Brain microvascular endothelial cell (primary cell): ENCODE data around the gene ST8SIA3.

ENCODE experiments used
- DNase-seq: peaks from one replicate; pipeline ENCODE4 v3.0.0-alpha.2; 2020
- H3K27ac ChIP-seq: fragments of 250-450 bp; sonication (Bioruptor Pico); 2 replicates; pipeline ENCODE4 v1.5.1; 2020; ENCODE audit warnings: mild to moderate bottlenecking, moderate library complexity
- H3K27me3 ChIP-seq: fragments of 250-450 bp; sonication (Bioruptor Pico); replicated peaks from 2 replicates; pipeline ENCODE4 v1.5.1; 2020; ENCODE audit warnings: mild to moderate bottlenecking
- H3K36me3 ChIP-seq: fragments of 250-450 bp; sonication (Bioruptor Pico); replicated peaks from 2 replicates; pipeline ENCODE4 v1.5.1; 2020; ENCODE audit warnings: mild to moderate bottlenecking
- H3K4me3 ChIP-seq: 2 replicates; pipeline ENCODE4 v1.5.1; 2011; ENCODE audit warnings: low read depth, mild to moderate bottlenecking, control low read depth, low read length, moderate library complexity
- CTCF ChIP-seq: IDR thresholded peaks from 2 replicates; pipeline ENCODE4 v1.5.1; 2011; ENCODE audit warnings: low read depth, mild to moderate bottlenecking, moderate library complexity, low read length, control low read depth, inconsistent platforms; ENCODE audit errors: missing control alignments
- in situ Hi-C: cut with HindIII; loops from 2 replicates; pipeline ENCODE4 v1.10.0; 2017; ENCODE audit warnings: low sequenced_read_pairs, low pct_ligation_motif_present

The ST8SIA3 gene, protein sequence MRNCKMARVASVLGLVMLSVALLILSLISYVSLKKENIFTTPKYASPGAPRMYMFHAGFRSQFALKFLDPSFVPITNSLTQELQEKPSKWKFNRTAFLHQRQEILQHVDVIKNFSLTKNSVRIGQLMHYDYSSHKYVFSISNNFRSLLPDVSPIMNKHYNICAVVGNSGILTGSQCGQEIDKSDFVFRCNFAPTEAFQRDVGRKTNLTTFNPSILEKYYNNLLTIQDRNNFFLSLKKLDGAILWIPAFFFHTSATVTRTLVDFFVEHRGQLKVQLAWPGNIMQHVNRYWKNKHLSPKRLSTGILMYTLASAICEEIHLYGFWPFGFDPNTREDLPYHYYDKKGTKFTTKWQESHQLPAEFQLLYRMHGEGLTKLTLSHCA

DNA sequence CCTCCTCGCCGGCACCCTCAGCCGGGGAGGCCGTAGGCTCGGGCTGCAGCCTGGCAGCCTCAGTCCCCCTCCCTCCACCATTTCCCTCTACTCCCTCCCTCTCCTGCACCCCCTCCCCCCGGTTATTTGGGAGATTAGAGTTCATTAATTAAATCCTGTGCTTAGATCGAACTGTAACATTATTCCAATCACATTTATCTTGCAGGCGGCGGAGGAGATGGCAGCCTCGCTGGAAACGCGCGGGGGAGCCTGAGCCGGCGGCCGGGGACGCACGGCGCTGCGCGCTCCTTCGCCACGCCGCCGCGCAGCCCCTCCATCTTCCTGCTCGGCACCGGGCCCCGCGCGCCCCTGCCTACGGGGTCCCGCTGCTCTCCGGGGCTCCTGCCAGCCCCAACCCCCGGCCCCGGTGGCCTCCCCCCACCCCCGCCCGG is at the start of gene ST8SIA3:
ST8SIA3 (plus strand) TSS at position 287 of the 431 bp plus-strand sequence. CDS start 290 bp downstream, outside the sequence.
- Histone ChIP-seq H3K36me3 (no peaks in the 10 kb centered on the region), H3K27ac (no peak within 1 kb of the TSS), H3K27me3 (peaks cover 27% of the 10 kb centered on the region), H3K4me3 (no peak within 1 kb of the TSS)
- TF ChIP-seq CTCF: no peak
- in situ Hi-C loops: no loop called here
- DNase-seq: no peak

- Histone ChIP-seq H3K27ac (no peak overlapping the region), H3K36me3 (no peaks in the 10 kb centered on the region), H3K4me3 (no peak overlapping the region), H3K27me3 (no peaks in the 10 kb centered on the region)
- DNase-seq: no peak
- TF ChIP-seq CTCF: no peak
- in situ Hi-C loops: no loop called here
Observed at GRCh38 chr18:57311472-57311871, 40.9 kb upstream of the ST8SIA3 start.

- Histone ChIP-seq H3K27me3 (no peaks in the 10 kb centered on the region), H3K27ac (no peak overlapping the region), H3K36me3 (no peaks in the 10 kb centered on the region), H3K4me3 (no peak overlapping the region)
- DNase-seq: no peak
- in situ Hi-C loops: no loop called here
- no peak for TF ChIP-seq CTCF
Observed at GRCh38 chr18:57312346-57313144, 39.8 kb upstream of the ST8SIA3 start.

- TF ChIP-seq CTCF: no peak
- Histone ChIP-seq H3K27me3 (no peaks in the 10 kb centered on the region), H3K4me3 (no peak overlapping the region), H3K27ac (no peak overlapping the region), H3K36me3 (no peaks in the 10 kb centered on the region)
- in situ Hi-C loops: no loop called here
- DNase-seq: no peak
Observed at GRCh38 chr18:57320603-57321002, 31.8 kb upstream of the ST8SIA3 start.

- in situ Hi-C loops: no loop called here
- Histone ChIP-seq H3K27ac (no peak overlapping the region), H3K27me3 (no peaks in the 10 kb centered on the region), H3K4me3 (no peak overlapping the region), H3K36me3 (no peaks in the 10 kb centered on the region)
- DNase-seq: no peak
- TF ChIP-seq CTCF: no peak
Observed at GRCh38 chr18:57325491-57326166, 26.7 kb upstream of the ST8SIA3 start.
